GM12892 (cell line): ENCODE measurements around the gene RPL13.

Experiments used
- DNase-seq: peaks from one replicate; pipeline ENCODE4 v3.0.0; 2011; ENCODE audit not compliant: insufficient read length
- FAIRE-seq: peaks from 2 replicates; lab custom pipeline; 2011; peaks lifted over from hg19 to GRCh38; lab: Jason Lieb, UNC
- POLR2A ChIP-seq: IDR thresholded peaks from 2 replicates; pipeline ENCODE4 v1.6.1; 2011; ENCODE audit warnings: low read depth, low read length, control low read depth
- POLR2AphosphoS5 ChIP-seq: IDR thresholded peaks from 2 replicates; pipeline ENCODE4 v1.6.1; 2011; ENCODE audit warnings: low read depth, low read length, control low read depth
- TAF1 ChIP-seq: IDR thresholded peaks from 2 replicates; pipeline ENCODE4 v1.6.1; 2011; ENCODE audit warnings: low read depth, mild to moderate bottlenecking, control low read depth, low read length, borderline replicate concordance

Gene RPL13

DNA sequence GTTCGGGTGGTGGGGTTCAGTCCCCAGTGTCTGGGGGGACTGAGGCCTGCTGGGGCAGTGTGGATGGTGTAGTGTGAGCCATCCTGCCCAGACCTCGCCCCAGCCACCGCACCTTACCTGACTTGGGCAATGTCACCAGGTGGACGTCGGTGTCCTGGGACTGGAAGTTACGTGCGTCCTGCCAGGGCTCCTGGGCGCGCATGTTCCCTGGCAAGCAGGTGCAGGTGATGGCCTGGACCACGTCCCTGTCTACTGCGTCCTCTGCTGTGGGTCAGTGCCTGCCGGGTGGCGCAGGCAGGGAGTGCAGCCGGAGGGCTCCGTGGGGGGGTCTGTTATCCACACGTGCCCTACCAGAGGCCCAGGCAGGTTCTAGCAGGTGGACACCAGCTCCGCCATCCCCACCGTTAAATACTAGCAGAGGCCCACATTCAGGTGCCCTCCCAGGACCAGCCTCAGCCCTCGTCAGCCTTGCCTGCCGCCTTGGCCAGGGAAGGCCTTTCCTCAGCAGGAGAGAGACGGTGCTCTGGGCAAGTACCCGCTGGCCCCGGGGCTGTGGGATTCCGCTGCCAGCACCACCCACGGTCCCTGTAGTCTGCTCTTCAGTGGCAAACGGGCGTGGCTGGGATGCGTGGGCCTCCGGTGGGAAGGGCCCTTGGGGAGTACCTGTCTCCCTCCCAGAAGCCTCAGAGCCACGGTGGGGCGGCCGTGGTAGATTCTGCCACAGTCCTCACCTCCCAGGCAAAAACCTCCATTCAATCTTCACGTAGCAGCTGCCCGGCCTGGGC lies 44.9 kb downstream of the RPL13 start:
- FAIRE-seq (no peak), DNase-seq (no peak)
- TF ChIP-seq POLR2AphosphoS5 (no peak), POLR2A (no peak), TAF1 (no peak)

GRCh38 chr16:89606006-89606405 lies 45.5 kb downstream of the RPL13 start:
- no peak for TF ChIP-seq TAF1
- no peak for TF ChIP-seq POLR2AphosphoS5
- no peak for TF ChIP-seq POLR2A
- FAIRE-seq = no peak

GRCh38 chr16:89607453-89607852 lies 47.0 kb downstream of the RPL13 start:
- TF ChIP-seq POLR2A (no peak), TAF1 (no peak), POLR2AphosphoS5 (no peak)
- FAIRE-seq (no peak), DNase-seq (no peak)

More at GRCh38 chr16:89606006-89606405, 45.5 kb downstream of the RPL13 start:
- no peak for DNase-seq

GRCh38 chr16:89607937-89608740 lies 47.7 kb downstream of the RPL13 start:
- DNase-seq = no peak
- TF ChIP-seq TAF1 (no peak), POLR2A (no peak), POLR2AphosphoS5 (no peak)
- no peak for FAIRE-seq

- no peak for TF ChIP-seq TAF1
- no peak for TF ChIP-seq POLR2AphosphoS5
- TF ChIP-seq POLR2A = no peak
- FAIRE-seq (no peak), DNase-seq (no peak)
Measured at GRCh38 chr16:89610108-89610453, 49.6 kb downstream of the RPL13 start.

- TF ChIP-seq POLR2A (no peak), TAF1 (no peak), POLR2AphosphoS5 (no peak)
- DNase-seq = no peak
- FAIRE-seq = no peak
Measured at GRCh38 chr16:89612415-89613166, 52.1 kb downstream of the RPL13 start.

DNA sequence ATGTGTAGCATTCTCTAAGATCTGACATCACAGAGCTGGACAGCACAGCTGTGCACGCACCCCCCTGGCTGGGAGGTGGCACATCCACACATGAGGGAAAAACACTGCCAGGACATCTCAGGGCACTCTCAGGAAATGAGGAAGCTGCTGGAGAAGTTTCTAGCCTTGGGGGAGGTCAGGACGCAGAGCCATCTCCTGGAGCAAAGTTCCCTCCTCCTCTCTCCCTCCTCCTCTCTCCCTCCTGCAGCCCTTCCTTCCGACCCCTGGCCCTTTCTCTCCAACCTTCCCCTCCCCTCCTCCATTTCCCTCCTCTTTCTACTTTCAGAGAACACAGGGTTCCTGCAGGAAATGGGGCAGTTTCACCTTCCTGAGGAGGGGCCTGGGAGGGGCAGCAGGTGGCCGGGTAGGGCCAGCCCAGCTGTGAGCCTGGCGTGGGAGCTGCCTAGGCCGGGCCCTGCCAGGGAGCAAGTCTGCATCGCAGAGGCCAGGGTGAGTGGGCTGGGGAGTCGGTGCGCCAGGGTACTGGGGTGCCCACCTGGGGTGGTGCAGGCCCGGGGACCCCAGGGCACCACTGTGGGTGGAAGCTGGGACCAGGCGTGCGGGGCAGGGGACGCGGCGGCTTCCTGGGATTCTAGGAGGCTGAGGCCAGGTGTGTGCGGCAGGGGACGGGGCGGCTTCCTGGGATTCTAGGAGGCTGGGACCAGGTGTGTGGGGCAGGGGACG lies 52.9 kb downstream of the RPL13 start, which contains the start of gene DPEP1:
Gene DPEP1 (plus strand): TSS at position 412 of the 723 bp plus-strand sequence. CDS start 16,769 bp downstream, outside the sequence.
- FAIRE-seq (no peak), DNase-seq (no peak)
- TF ChIP-seq POLR2AphosphoS5 (no peak), POLR2A (no peak), TAF1 (no peak)

- TF ChIP-seq TAF1 = no peak
- TF ChIP-seq POLR2A = no peak
- no peak for TF ChIP-seq POLR2AphosphoS5
- FAIRE-seq = no peak
- no peak for DNase-seq
Measured at GRCh38 chr16:89613954-89614459, 53.5 kb downstream of the RPL13 start.
